HEK293 (cell line): Measurements from ENCODE around the gene NOTCH3.

Source experiments
- CTCF ChIA-PET: fragments of 350-600 bp; formaldehyde crosslinking; extraction: SDS; loops from one replicate; lab custom pipeline; 2021; ENCODE audit warnings: antibody characterized with exemption; lab: Yijun Ruan, JAX
- POLR2A ChIA-PET: fragments of 300-600 bp; formaldehyde crosslinking; extraction: SDS; loops from one replicate; lab custom pipeline; 2020; ENCODE audit warnings: antibody characterized with exemption, inconsistent platforms; lab: Yijun Ruan, JAX
- H3K27ac ChIP-seq: fragments of 200-500 bp; sonication (Bioruptor generic); 2 replicates; pipeline ENCODE4 v1.5.1; 2014; ENCODE audit warnings: low read depth, low read length, control low read depth, inconsistent platforms; ENCODE audit errors: extremely low read depth
- H3K36me3 ChIP-seq, 2 experiments: fragments of 200-500 bp in 1 of 2; sonication (Bioruptor generic) in 1 of 2; 1 replicate in 1 of 2; 2 replicates in 1 of 2; pipeline ENCODE4 v1.5.1; 2014 to 2017; ENCODE audit warnings: inconsistent platforms in 2 of 2, low read length in 2 of 2; ENCODE audit not compliant: control insufficient read depth in 2 of 2, insufficient read depth in 1 of 2
- H3K4me1 ChIP-seq: fragments of 200-500 bp; sonication (Bioruptor generic); 2 replicates; pipeline ENCODE4 v1.5.1; 2014; ENCODE audit warnings: mild to moderate bottlenecking, low read length, inconsistent platforms; ENCODE audit not compliant: control insufficient read depth, insufficient read depth
- H3K4me3 ChIP-seq: 2 replicates; pipeline ENCODE4 v1.5.1; 2011; ENCODE audit warnings: low read depth, mild to moderate bottlenecking, control low read depth, low read length, moderate library complexity
- H3K9me3 ChIP-seq: fragments of 200-500 bp; sonication (Bioruptor generic); 2 replicates; pipeline ENCODE4 v1.5.1; 2014; ENCODE audit warnings: low read depth, low read length, inconsistent platforms; ENCODE audit not compliant: control insufficient read depth, insufficient read depth
- EGR2 ChIP-seq: fragments of 450-650 bp; formaldehyde crosslinking; IDR thresholded peaks from 2 replicates; pipeline ENCODE4 v1.5.1; 2016; ENCODE audit warnings: low read depth, missing biosample characterization, missing genetic modification characterization
- GFI1B ChIP-seq: fragments of 450-650 bp; formaldehyde crosslinking; IDR thresholded peaks from 2 replicates; pipeline ENCODE4 v1.5.1; 2016; ENCODE audit warnings: missing biosample characterization, missing genetic modification characterization
- GLIS1 ChIP-seq: fragments of 450-650 bp; formaldehyde crosslinking; IDR thresholded peaks from 2 replicates; pipeline ENCODE4 v1.5.1; 2016; ENCODE audit warnings: missing biosample characterization, missing genetic modification characterization
- GLIS2 ChIP-seq: fragments of 450-650 bp; formaldehyde crosslinking; IDR thresholded peaks from 2 replicates; pipeline ENCODE4 v1.5.1; 2016; ENCODE audit warnings: missing biosample characterization, missing genetic modification characterization
- INSM2 ChIP-seq: fragments of 450-650 bp; formaldehyde crosslinking; IDR thresholded peaks from 2 replicates; pipeline ENCODE4 v1.5.1; 2016; ENCODE audit warnings: missing biosample characterization, missing genetic modification characterization
- KLF8 ChIP-seq: fragments of 450-650 bp; formaldehyde crosslinking; IDR thresholded peaks from 2 replicates; pipeline ENCODE4 v1.5.1; 2016; ENCODE audit warnings: missing biosample characterization, missing genetic modification characterization
- KLF9 ChIP-seq: fragments of 450-650 bp; formaldehyde crosslinking; IDR thresholded peaks from 2 replicates; pipeline ENCODE4 v1.5.1; 2016; ENCODE audit warnings: missing biosample characterization, missing genetic modification characterization, low read depth
- SP2 ChIP-seq: fragments of 450-650 bp; formaldehyde crosslinking; IDR thresholded peaks from 2 replicates; pipeline ENCODE4 v1.5.1; 2016; ENCODE audit warnings: missing biosample characterization, missing genetic modification characterization
- SP3 ChIP-seq: fragments of 450-650 bp; formaldehyde crosslinking; IDR thresholded peaks from 2 replicates; pipeline ENCODE4 v1.5.1; 2016; ENCODE audit warnings: missing biosample characterization, missing genetic modification characterization
- SP7 ChIP-seq: fragments of 450-650 bp; formaldehyde crosslinking; IDR thresholded peaks from 2 replicates; pipeline ENCODE4 v1.5.1; 2016; ENCODE audit warnings: missing biosample characterization, missing genetic modification characterization
- ZBTB1 ChIP-seq: fragments of 450-650 bp; formaldehyde crosslinking; IDR thresholded peaks from 2 replicates; pipeline ENCODE4 v1.5.1; 2016; ENCODE audit warnings: missing biosample characterization, missing genetic modification characterization
- ZBTB17 ChIP-seq: fragments of 450-650 bp; formaldehyde crosslinking; IDR thresholded peaks from 2 replicates; pipeline ENCODE4 v1.5.1; 2016; ENCODE audit warnings: missing biosample characterization, missing genetic modification characterization
- ZBTB26 ChIP-seq: fragments of 450-650 bp; formaldehyde crosslinking; optimal IDR thresholded peaks from 2 replicates; pipeline ENCODE3; 2016; ENCODE audit warnings: missing biosample characterization, mild to moderate bottlenecking, missing genetic modification characterization
- ZBTB48 ChIP-seq: fragments of 450-650 bp; formaldehyde crosslinking; IDR thresholded peaks from 2 replicates; pipeline ENCODE4 v1.5.1; 2016; ENCODE audit warnings: missing biosample characterization, missing genetic modification characterization
- ZBTB7A ChIP-seq: fragments of 450-650 bp; formaldehyde crosslinking; IDR thresholded peaks from 2 replicates; pipeline ENCODE4 v1.5.1; 2016; ENCODE audit warnings: low read depth, missing biosample characterization, missing genetic modification characterization
- ZFHX2 ChIP-seq: fragments of 450-650 bp; formaldehyde crosslinking; conservative IDR thresholded peaks from 2 replicates; pipeline ENCODE4 v1.5.1; 2016; ENCODE audit warnings: missing biosample characterization, missing genetic modification characterization
- ZNF138 ChIP-seq: fragments of 450-650 bp; formaldehyde crosslinking; IDR thresholded peaks from 2 replicates; pipeline ENCODE4 v1.5.1; 2016; ENCODE audit warnings: missing biosample characterization, missing genetic modification characterization, borderline replicate concordance
- ZNF140 ChIP-seq: fragments of 450-650 bp; formaldehyde crosslinking; IDR thresholded peaks from 2 replicates; pipeline ENCODE4 v1.5.1; 2016; ENCODE audit warnings: missing biosample characterization, missing genetic modification characterization
- ZNF169 ChIP-seq: fragments of 450-650 bp; formaldehyde crosslinking; IDR thresholded peaks from 2 replicates; pipeline ENCODE4 v1.5.1; 2016; ENCODE audit warnings: missing biosample characterization, missing genetic modification characterization
- ZNF174 ChIP-seq: fragments of 450-650 bp; formaldehyde crosslinking; IDR thresholded peaks from 2 replicates; pipeline ENCODE4 v1.5.0; 2017; ENCODE audit warnings: missing biosample characterization, mild to moderate bottlenecking, missing genetic modification characterization
- ZNF24 ChIP-seq: fragments of 450-650 bp; formaldehyde crosslinking; IDR thresholded peaks from 2 replicates; pipeline ENCODE4 v1.5.1; 2016; ENCODE audit warnings: missing biosample characterization, missing genetic modification characterization
- ZNF280D ChIP-seq: fragments of 450-650 bp; formaldehyde crosslinking; IDR thresholded peaks from 2 replicates; pipeline ENCODE4 v1.5.1; 2016; ENCODE audit warnings: missing biosample characterization, missing genetic modification characterization
- ZNF335 ChIP-seq: fragments of 450-650 bp; formaldehyde crosslinking; conservative IDR thresholded peaks from 2 replicates; pipeline ENCODE4 v1.5.1; 2016; ENCODE audit warnings: missing biosample characterization, missing genetic modification characterization
- ZNF350 ChIP-seq: fragments of 450-650 bp; formaldehyde crosslinking; IDR thresholded peaks from 2 replicates; pipeline ENCODE4 v1.5.0; 2017; ENCODE audit warnings: missing biosample characterization, mild to moderate bottlenecking, missing genetic modification characterization
- ZNF555 ChIP-seq: fragments of 450-650 bp; formaldehyde crosslinking; conservative IDR thresholded peaks from 2 replicates; pipeline ENCODE4 v1.5.1; 2017; ENCODE audit warnings: missing biosample characterization, mild to moderate bottlenecking, missing genetic modification characterization, inconsistent platforms
- ZNF624 ChIP-seq: fragments of 450-650 bp; formaldehyde crosslinking; IDR thresholded peaks from 2 replicates; pipeline ENCODE4 v1.5.1; 2017; ENCODE audit warnings: missing biosample characterization, missing genetic modification characterization
- ZNF670 ChIP-seq: fragments of 450-650 bp; formaldehyde crosslinking; IDR thresholded peaks from 2 replicates; pipeline ENCODE4 v1.5.1; 2016; ENCODE audit warnings: missing biosample characterization, missing genetic modification characterization, low read depth
- ZXDB ChIP-seq: fragments of 450-650 bp; formaldehyde crosslinking; IDR thresholded peaks from 2 replicates; pipeline ENCODE4 v1.5.1; 2016; ENCODE audit warnings: missing biosample characterization, missing genetic modification characterization

The NOTCH3 gene

GRCh38 chr19:15200553-15201364 lies at the start of gene NOTCH3:
Gene NOTCH3 (minus strand): TSS chr19:15200995. CDS start chr19:15200905, 90 bp downstream.
- H3K9me3 ChIP-seq: no peaks in the 10 kb centered on the region
- H3K4me1 ChIP-seq: no peaks in the 10 kb centered on the region
- POLR2A ChIA-PET: interaction anchor here (1.1 to 1.2 kb wide), 2 partner anchors 9 to 219 kb away, joined by 3 to 6 read pairs; no protein-coding TSS in a partner anchor
- H3K36me3 ChIP-seq: peaks cover 0 to 26% of the 10 kb centered on the region in 2 experiments; a peak in 1 of 3 replicates
- peak within 1 kb of the TSS; percentile 62 for H3K4me3 ChIP-seq
- H3K27ac ChIP-seq: peak within 1 kb of the TSS; percentile 71; the same call in 1 of the 2 replicates
- TF ChIP-seq SP3 (tag by site-specific recombination): 0 out of 2 replicates have a peak, but pooled peaks have one; percentile 11
- 0 out of 2 replicates have a peak, but pooled peaks have one; percentile 17 for TF ChIP-seq EGR2 (tag by site-specific recombination)
- peak; percentile 64; the same call in 1 of the 2 replicates for TF ChIP-seq ZBTB7A (tag by site-specific recombination)
- TF ChIP-seq INSM2 (tag by site-specific recombination): no peak
- 0 out of 2 replicates have a peak, but pooled peaks have one; percentile 14 for TF ChIP-seq KLF9 (tag by site-specific recombination)
- TF ChIP-seq GFI1B (tag by site-specific recombination): no peak
- TF ChIP-seq ZNF350 (tag by site-specific recombination): no peak
- TF ChIP-seq ZXDB (tag by site-specific recombination): 0 out of 2 replicates have a peak, but pooled peaks have one; percentile 21
- no peak for TF ChIP-seq ZNF138
- 0 out of 2 replicates have a peak, but pooled peaks have one; percentile 15 for TF ChIP-seq SP7 (tag by site-specific recombination)
- TF ChIP-seq ZFHX2 (tag by site-specific recombination): peak; percentile 51
- TF ChIP-seq ZNF555 (tag by site-specific recombination): no peak
- TF ChIP-seq ZNF335 (tag by site-specific recombination): peak; percentile 69
- no peak for TF ChIP-seq ZNF24
- no peak for TF ChIP-seq ZNF624 (tag by site-specific recombination)
- no peak for TF ChIP-seq ZNF140
- no peak for TF ChIP-seq ZNF169
- 0 out of 2 replicates have a peak, but pooled peaks have one; percentile 1 for TF ChIP-seq ZBTB17 (tag by site-specific recombination)
- 0 out of 2 replicates have a peak, but pooled peaks have one; percentile 4 for TF ChIP-seq GLIS2 (tag by site-specific recombination)
- no peak for TF ChIP-seq ZBTB48
- TF ChIP-seq ZBTB26 (tag by site-specific recombination): peak; percentile 25
- TF ChIP-seq, all 188 proteins: peak for 11
- CTCF ChIA-PET: interaction anchor here (0.9 kb wide), 1 partner anchor 49 kb away, joined by 5 read pairs; no protein-coding TSS in a partner anchor

- Histone ChIP-seq H3K27ac (no peak overlapping the region), H3K4me1 (no peaks in the 10 kb centered on the region), H3K4me3 (no peak overlapping the region), H3K36me3 (peaks cover 5 to 91% of the 10 kb centered on the region in 2 experiments; a peak in 1 of 3 replicates), H3K9me3 (no peaks in the 10 kb centered on the region)
- POLR2A ChIA-PET: interaction anchor here (1.4 kb wide), 1 partner anchor 16 kb away, joined by 4 read pairs; no protein-coding TSS in a partner anchor
- TF ChIP-seq KLF8 (tag by site-specific recombination) (no peak), GLIS1 (tag by site-specific recombination) (no peak), ZNF280D (tag by site-specific recombination) (no peak), ZNF670 (tag by site-specific recombination) (no peak), SP2 (no peak), ZNF174 (tag by site-specific recombination) (no peak), ZBTB1 (no peak)
- CTCF ChIA-PET: interaction anchor here (0.6 to 3.3 kb wide), 8 partner anchors 11 to 464 kb away, joined by 3 to 15 read pairs (median 4); no protein-coding TSS in a partner anchor
These were observed 49.8 kb upstream of the NOTCH3 start for GRCh38 chr19:15250640-15250993.
